HG03575 (cell line): ENCODE data around the gene TPO.
"Not testable (repeated sequence)": the region's sequence is repeated elsewhere in the genome, so short reads cannot be mapped to it uniquely, and the experiment has no call there.

Experiments used
- ATAC-seq: cut with Tn5 transposase; IDR thresholded peaks from one replicate; pipeline ENCODE4 v1.9.1; 2021; ENCODE audit not compliant: unreplicated experiment, insufficient number of reproducible peaks, low FRiP score; ENCODE audit errors: extremely low read depth

TPO gene

DNA sequence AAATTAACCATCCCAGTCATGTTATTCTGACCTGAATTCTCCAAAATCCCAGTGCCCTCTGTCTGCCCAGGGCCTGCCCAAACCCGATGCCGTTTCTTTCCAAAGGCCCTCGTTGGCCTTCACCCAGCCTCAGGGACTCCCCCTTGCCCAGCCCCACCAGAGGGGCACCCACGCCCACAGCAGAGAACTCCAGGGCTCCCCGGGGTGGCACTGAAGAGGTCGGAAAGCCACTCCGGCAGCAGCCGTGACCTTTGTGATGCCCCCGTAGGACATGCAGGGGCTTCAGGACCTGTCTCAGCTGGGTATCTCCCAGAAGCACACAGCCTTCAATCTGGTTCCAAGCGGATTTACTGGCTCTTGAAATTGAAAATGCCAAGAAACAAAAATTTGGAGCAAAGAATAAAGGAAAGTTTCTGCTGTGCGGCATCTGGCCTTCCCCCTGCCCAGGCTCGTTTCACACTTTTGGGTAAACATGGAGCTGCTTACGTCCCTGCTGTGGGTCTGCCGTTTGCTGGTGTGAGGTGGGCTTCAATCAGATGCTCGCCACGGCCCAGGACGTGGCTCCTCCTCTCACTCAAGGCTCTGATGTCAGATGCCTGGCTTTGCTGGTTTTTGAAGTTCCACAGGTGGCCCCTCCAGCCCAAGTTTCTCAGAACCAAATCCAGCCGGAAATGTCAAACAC lies 101.3 kb downstream of the TPO start:
- ATAC-seq: no peak

- ATAC-seq: no peak
Observed at GRCh38 chr2:1515073-1515430, 101.8 kb downstream of the TPO start.

DNA sequence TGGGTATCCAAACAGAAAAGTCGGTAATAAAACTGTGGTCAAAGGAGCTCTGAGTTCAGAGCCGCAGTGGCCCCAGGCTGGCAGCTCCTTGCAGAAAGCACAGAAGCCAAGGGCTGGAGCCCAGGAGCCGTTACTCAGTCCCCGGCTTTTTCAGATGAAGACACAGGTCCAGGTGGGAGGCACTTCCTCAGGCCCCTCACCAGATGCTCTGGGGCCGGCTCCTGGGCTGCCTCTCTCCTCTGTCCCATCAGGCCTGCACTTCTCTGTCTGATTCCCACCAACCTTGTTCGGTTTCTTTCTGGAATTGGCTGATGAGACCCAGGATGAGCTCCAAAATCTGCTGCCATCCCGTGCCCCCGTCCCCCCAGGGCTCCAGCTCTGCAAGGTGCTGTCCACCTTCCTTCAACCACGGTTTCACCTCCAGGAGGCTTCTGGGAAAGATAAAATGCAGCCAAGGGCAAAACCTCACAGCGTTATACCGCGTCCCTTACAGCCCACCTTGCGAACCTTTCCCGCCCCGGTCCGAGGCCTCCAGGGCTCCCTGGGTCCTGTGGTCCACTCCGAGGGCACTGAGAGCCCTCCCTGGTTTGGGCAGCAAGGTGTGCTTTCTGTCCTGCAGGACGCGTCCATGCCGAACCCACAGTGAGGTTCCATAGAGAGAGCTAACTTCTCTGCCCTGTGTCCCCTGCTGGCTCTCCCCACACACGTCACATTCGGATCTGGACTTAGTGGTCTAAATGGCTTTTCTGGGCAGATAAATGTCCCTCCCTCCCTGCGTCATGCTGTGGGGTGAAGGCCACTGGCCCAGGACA lies 102.9 kb downstream of the TPO start:
- ATAC-seq: no peak

- ATAC-seq: no peak
Observed at GRCh38 chr2:1516798-1517060, 103.5 kb downstream of the TPO start.

DNA sequence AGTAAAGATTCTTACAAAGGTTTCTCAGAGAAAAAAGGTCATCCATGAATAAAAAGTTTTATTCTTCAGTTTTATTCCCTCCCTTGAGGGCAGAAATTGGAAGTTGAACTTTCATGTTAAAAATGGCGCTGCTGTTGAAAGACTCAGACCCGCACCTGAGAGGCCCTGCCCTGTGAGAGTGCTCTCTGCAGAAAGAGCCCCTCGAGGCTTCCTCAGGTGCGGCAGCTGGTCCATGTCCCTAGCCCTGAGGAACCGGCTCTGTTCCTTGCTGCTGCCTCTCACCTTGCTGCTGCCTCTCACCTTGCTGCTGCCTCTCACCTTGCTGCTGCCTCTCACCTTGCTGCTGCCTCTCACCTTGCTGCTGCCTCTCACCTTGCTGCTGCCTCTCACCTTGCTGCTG lies 104.0 kb downstream of the TPO start:
- ATAC-seq: not testable (repeated sequence)

DNA sequence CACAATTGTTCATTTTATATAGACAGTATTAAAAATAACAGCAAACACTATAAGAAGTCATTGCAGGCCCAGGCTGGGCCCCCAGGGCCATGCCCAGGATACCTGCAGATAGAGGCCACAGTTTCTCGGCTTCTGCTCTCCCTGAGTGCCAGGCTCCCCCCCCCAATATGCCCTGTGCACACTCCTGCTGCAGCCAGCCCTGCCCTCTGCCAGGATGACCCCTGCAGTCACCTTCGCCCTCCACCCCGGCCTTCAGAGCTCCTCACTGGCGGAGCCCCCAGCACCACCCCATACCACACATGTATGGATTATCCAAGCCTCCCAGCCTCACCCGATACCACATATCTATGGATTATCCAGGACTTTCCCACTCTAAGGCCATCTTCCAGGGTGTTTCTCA lies 104.5 kb downstream of the TPO start:
- ATAC-seq: no peak

DNA sequence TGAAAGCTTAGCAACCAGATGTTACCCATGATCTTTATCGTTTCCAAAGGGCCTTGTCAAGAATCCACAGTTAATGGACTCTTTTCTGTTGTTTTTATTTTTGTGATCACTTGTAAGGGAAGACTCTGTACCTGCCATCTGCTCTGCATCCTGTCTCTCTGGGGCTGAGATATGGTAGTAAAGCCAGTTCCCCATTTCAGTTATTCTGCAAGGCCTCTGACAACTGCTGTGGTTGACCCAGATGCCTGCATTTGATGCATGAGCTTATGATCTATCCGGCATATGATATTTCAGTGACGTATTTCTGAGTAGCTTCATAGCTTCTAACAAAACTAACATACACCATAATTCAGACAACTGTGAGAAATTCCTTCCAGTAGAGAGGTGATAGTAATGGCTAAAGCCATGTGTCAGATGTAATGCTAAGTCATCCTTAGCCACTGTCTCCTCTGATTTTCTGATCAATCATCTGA lies 105.1 kb downstream of the TPO start:
- no peak for ATAC-seq

DNA sequence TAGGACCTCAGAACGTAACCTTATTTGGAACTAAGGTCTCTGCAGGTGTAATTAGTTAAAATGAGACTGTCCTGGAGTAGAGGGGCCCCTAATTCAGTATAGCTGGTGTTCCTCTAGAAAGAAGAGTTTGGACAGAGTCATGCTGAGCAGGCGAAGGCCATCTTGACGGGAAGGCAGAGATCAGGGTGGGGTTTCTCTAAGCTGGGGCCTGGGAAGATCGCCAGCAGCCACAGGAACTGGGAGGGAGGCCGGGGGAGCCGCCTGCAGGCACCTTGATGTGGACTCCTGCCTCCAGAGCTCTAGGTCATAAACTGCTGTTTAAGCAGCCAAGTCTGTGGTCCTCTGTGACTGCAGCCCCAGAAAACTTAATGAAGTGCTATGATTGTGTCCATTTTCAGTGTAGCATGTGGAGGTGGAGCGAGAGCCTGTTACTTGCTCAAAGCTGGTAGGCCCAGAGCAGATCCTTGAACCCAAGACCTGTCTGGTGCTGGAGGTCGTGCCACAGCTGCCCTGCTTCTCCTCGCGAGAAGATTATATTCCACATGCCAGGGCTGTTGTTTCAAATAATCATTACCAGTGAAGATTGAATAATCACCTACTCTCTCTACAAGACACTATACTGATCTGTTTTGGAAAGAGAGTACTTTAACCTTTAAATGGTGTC lies 105.7 kb downstream of the TPO start:
- ATAC-seq: no peak

DNA sequence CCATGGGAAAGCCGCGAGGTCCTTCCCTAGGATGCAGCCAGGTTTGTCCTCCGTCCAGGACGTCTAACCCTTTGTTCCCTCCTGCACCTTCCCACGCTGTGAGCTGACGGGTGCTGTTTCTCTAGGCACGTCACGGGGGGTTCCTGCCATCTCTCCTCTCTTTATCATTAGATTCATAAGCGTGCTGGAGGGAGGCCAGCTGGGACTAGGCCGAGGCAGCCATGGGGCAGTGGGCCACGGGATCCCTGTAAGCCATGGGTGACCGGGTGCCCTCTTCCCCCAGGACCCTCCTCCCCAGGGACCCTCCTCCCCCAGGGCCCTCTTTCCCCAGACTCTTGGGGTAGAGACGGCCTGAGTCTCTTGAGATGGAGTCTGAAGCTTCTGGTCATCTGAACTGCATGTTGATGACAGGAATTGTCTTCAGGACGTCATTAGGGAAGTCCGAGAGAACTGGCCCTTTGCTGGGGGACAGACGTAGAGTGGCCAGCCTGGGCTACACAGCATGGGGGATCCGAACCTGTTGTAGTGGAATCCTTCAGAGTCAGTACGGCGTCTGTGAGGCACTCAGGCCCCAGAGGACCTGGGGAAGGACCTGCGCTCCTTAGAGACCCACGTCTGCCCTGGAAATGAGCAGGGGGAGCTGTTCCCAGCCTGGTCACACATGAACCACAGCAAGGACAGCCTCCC lies 108.1 kb downstream of the TPO start:
- ATAC-seq: no peak

DNA sequence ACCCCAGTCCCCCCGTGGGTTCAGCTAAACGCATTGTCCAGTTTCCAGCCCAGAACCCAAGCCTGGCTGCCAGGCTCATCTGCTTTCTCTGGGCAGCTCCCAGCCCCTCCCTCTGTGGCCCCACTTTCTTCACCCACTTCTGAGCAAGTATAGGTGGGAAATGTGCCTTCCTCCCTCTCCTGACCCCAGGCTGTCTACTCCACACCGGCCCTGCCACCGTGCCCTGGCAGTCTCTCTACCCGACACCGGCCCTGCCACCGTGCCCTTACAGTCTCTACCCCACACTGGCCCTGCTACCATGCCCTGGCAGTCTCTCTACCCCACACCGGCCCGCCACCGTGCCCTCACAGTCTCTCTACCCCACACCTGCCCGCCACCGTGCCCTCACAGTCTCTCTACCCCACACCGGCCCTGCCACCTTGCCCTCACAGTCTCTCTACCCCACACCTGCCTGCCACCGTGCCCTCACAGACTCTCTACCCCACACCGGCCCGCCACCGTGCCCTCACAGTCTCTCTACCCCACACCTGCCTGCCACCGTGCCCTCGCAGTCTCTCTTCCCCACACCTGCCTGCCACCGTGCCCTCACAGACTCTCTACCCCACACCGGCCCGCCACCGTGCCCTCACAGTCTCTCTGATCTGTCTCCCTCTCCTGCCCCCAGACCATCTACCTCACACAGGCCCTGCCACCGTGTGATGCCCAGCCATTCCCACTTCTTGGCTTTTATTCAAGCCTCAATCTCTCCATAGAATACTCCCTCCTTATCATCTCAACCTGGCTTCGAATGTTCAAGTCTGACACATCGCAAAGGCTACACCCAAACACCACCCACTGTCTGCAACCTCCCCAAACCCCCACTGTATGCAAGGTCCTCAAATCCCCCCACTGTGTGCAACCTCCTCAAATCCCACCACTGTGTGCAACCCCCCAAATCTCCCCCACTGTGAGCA lies 108.9 kb downstream of the TPO start:
- no peak for ATAC-seq

DNA sequence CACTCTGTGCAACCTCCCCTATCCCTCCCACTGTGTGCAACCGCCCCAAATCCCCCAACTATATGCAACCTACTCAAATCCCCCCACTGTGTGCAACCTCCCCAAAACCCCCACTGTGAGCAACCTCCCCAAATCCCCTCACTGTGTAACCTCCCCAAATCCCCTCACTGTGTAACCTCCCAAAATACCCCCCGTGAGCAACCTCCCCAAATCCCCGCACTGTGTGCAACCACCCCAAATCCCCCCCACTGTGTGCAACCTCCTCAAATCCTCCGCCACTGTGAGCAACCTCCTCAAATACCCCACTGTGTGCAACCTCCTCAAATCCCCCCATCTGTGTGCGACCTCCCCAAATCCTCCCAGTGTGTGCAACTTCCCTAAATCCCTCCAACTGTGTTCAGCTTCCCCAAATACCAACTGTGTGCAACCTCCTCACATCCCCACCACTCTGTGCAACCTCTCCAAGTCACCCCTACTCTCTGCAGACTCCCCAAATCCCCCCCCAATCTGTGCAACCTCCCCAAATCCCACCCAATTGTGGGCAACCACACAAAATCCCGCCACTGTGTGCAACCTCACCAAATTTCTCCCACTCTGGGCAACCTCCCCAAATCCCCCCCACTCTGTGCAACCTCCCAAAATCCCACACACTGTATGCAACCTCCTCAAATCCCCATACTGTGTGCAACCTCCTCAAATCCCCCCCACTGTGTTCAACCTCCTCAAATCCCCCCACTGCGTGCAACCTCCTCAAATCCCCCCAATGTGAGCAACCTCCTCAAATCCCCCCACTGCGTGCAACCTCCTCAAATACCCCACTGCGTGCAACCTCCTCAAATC lies 114.1 kb downstream of the TPO start:
- no peak for ATAC-seq

GRCh38 chr2:1528273-1529064 lies 115.2 kb downstream of the TPO start:
- ATAC-seq: no peak

GRCh38 chr2:1538663-1539062 lies 125.4 kb downstream of the TPO start:
- no peak for ATAC-seq

- ATAC-seq: no peak
Observed at GRCh38 chr2:1539441-1539840, 126.2 kb downstream of the TPO start.

DNA sequence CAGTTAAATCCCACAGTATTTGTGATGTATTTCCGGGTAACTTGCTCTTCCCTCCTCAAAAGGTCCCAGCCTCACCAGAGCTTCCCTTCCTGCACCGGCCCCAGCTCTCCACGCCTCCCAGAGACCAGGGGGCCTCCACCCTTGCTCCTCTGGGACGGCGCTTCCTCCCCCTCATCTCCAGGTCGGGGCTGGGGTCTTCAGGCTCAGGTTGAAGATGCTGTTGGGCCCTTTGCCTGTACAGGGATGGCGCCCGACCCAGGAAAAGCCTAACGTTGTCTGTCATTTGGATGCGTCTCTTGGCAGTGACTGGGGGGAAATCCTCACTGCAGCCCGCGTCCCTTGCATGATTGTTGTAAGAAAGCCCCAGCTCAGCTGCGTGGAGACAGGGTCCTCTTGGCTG lies 126.7 kb downstream of the TPO start:
- ATAC-seq: no peak

GRCh38 chr2:1540481-1540880 lies 127.2 kb downstream of the TPO start:
- no peak for ATAC-seq

DNA sequence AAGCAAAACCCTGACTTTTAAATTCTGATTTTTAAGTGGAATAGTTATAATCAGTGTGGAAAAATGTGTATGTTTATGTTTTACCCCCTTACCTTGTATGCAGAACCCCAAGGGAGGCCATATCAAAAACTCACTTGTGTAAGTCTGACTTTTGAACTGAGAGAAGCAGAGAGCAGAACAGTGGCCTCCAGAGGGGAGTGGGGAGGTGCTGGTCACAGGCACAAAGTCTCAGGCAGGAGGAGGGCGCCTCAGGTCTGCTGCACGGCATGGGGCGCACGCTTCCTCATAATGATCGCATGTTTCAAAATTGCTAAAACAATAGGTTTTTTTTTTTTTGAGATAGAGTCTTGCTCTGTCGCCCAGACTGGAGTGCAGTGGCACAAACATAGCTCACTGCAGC lies 127.8 kb downstream of the TPO start:
- no peak for ATAC-seq
